Measurements from ENCODE around the gene SBDS. TPM values are rescaled to one million over a fixed set of nuclear protein-coding genes. Genes with fewer than 3 reads are reported as not detected.
"Not testable (repeated sequence)": the region's sequence is repeated elsewhere in the genome, so short reads cannot be mapped to it uniquely, and the experiment has no call there.

SBDS gene
- total RNA-seq, 1 donor, result 78.9 TPM

DNA sequence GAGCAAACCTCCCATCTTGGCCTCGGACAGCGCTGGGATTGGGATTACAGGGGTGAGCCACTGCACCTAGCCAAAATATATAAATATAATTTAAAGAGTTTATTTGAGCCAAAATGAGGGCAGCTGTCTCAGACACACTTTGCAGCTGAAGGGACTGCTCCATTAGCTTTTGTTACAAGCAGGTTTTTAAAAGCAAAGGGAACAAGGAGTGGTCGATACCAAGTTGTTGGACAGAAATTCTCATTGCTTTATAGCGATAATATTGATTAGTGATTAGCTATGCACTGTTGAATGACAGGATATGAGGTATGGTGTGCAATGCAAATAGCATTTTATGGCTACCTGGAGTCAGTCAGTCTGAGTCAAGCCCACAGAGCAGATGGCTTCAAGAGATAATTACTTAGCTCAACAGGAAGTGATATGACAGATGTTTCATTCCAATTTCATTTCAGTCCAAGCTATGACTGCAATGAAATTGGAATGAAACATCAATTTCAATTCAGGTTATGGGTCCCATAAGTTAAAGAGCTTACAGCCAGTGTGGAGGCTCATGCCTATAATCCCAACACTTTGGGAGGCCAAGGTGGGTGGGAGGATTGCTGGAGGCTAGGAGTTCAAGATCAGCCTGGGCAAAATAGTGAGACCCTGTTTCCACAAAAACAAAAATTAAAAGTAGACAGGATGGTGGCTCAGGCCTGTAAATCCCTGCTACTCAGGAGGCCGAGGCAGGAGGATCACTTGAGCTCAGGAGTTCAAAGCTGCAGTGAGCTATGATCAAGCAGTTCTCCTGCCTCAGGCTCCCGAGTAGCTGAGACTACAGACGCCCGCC is 24.4 kb upstream of the SBDS start:
- no peaks in the 10 kb centered on the region for H3K9me3 ChIP-seq (ENCODE audit: low read depth, low read length)
- H3K4me3 ChIP-seq (ENCODE audit: insufficient read depth, low read length), result no peak overlapping the region
- no peaks in the 10 kb centered on the region for H3K27me3 ChIP-seq (ENCODE audit: insufficient read depth, low read length)
- no peak overlapping the region for H2AFZ ChIP-seq (ENCODE audit: low read length)
- H3K79me2 ChIP-seq (ENCODE audit: insufficient read depth, low read length), result no peaks in the 10 kb centered on the region
- H3K4me1 ChIP-seq (ENCODE audit: insufficient read depth, low read length), result peaks cover 4% of the 10 kb centered on the region
- H4K20me1 ChIP-seq (ENCODE audit: insufficient read depth, low read length), result no peaks in the 10 kb centered on the region
- no peak overlapping the region for H3K4me2 ChIP-seq (ENCODE audit: insufficient read depth, low read length)
- DNase-seq (ENCODE audit: insufficient read length, low spot score, missing footprints), result no peak
- H3K36me3 ChIP-seq (ENCODE audit: insufficient read depth, low read length), result peaks cover 17% of the 10 kb centered on the region
- no peak overlapping the region for H3K27ac ChIP-seq (ENCODE audit: low read depth, low read length)
- TF ChIP-seq, protein P1, sequence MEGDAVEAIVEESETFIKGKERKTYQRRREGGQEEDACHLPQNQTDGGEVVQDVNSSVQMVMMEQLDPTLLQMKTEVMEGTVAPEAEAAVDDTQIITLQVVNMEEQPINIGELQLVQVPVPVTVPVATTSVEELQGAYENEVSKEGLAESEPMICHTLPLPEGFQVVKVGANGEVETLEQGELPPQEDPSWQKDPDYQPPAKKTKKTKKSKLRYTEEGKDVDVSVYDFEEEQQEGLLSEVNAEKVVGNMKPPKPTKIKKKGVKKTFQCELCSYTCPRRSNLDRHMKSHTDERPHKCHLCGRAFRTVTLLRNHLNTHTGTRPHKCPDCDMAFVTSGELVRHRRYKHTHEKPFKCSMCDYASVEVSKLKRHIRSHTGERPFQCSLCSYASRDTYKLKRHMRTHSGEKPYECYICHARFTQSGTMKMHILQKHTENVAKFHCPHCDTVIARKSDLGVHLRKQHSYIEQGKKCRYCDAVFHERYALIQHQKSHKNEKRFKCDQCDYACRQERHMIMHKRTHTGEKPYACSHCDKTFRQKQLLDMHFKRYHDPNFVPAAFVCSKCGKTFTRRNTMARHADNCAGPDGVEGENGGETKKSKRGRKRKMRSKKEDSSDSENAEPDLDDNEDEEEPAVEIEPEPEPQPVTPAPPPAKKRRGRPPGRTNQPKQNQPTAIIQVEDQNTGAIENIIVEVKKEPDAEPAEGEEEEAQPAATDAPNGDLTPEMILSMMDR (IDR thresholded peaks at IDR 0.05; ENCODE audit: extremely low read depth, low read depth, low read length), result no peak

DNA sequence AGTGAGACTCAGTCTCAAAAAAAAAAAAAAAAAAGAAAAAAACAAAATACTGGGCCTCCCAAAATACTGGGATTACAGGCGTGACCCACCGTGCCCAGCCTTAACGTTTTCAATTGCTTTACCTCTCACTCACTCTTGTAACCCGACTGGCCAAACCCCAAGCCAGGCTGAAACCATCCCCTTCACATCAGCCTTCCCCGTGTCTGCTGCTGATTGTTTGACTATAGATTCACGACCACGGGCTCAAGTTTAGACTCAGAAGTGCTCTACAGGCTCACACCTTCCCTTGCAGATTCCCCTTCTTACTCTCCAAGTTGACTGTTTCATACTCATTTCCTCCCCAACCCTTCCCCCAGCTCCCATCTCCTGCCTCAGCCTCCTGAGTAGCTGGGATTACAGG is 23.6 kb upstream of the SBDS start:
- DNase-seq (ENCODE audit: insufficient read length, low spot score, missing footprints), result no peak
- Histone ChIP-seq H3K4me2 (ENCODE audit: insufficient read depth, low read length) (no peak overlapping the region), H3K4me3 (ENCODE audit: insufficient read depth, low read length) (no peak overlapping the region), H3K9me3 (ENCODE audit: low read depth, low read length) (no peaks in the 10 kb centered on the region), H2AFZ (ENCODE audit: low read length) (no peak overlapping the region), H3K27me3 (ENCODE audit: insufficient read depth, low read length) (no peaks in the 10 kb centered on the region), H4K20me1 (ENCODE audit: insufficient read depth, low read length) (no peaks in the 10 kb centered on the region), H3K79me2 (ENCODE audit: insufficient read depth, low read length) (no peaks in the 10 kb centered on the region), H3K4me1 (ENCODE audit: insufficient read depth, low read length) (peaks cover 4% of the 10 kb centered on the region), H3K36me3 (ENCODE audit: insufficient read depth, low read length) (peaks cover 17% of the 10 kb centered on the region), H3K27ac (ENCODE audit: low read depth, low read length) (no peak overlapping the region)
- TF ChIP-seq, protein P1 (IDR thresholded peaks at IDR 0.05; ENCODE audit: extremely low read depth, low read depth, low read length), result no peak

DNA sequence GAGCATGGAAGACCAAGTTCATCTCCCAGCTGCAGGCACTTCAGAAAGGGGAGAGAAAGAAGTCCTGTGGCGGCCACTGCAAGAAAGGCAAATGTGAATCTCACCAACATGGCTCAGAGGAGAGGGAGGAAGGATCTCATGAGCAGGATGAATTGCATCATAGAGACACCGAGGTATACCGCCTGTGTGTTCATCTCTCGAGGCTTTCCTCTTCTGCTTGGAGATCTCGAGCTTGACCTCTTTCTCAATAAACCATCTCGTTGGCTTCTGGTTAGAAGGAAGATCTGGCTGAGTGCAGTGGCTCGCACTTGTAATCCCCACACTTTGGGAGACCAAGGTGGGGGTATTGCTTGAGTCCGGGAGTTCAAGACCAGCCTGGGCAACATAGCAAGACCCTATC is 22.6 kb upstream of the SBDS start:
- H3K9me3 ChIP-seq (ENCODE audit: low read depth, low read length); H2AFZ ChIP-seq (ENCODE audit: low read length); H3K4me1 ChIP-seq (ENCODE audit: insufficient read depth, low read length); DNase-seq (ENCODE audit: insufficient read length, low spot score, missing footprints); H3K79me2 ChIP-seq (ENCODE audit: insufficient read depth, low read length); H3K4me2 ChIP-seq (ENCODE audit: insufficient read depth, low read length); H3K27me3 ChIP-seq (ENCODE audit: insufficient read depth, low read length); H4K20me1 ChIP-seq (ENCODE audit: insufficient read depth, low read length); H3K27ac ChIP-seq (ENCODE audit: low read depth, low read length); H3K4me3 ChIP-seq (ENCODE audit: insufficient read depth, low read length): not testable (repeated sequence)
- H3K36me3 ChIP-seq (ENCODE audit: insufficient read depth, low read length), result peaks cover 21% of the 10 kb centered on the region

DNA sequence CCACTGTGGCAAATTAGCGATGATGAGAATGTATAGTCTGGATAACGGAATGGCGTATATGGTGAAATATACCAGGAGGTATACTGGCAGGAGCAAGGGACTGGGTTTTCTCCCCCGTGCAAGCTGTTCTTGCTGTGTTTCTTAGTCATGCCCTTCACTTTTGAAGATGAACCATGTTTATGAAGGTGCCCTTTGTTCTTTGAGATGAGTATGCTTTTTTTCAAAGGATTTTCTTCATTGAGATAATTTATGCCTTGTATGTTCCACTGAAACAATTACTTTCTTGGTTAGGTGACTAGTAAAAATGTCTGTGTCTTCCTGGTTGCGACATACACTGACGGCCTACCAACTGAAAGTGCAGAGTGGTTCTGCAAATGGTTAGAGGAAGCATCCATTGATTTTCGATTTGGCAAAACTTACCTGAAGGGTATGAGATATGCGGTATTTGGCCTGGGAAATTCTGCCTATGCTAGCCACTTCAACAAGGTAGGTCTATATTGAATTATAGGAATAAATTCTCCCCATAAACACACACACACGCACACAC is 18.8 kb upstream of the SBDS start:
- not testable (repeated sequence) for DNase-seq (ENCODE audit: insufficient read length, low spot score, missing footprints); H3K79me2 ChIP-seq (ENCODE audit: insufficient read depth, low read length); H3K4me1 ChIP-seq (ENCODE audit: insufficient read depth, low read length); H3K27ac ChIP-seq (ENCODE audit: low read depth, low read length); H3K27me3 ChIP-seq (ENCODE audit: insufficient read depth, low read length); H4K20me1 ChIP-seq (ENCODE audit: insufficient read depth, low read length); H3K4me3 ChIP-seq (ENCODE audit: insufficient read depth, low read length); H3K9me3 ChIP-seq (ENCODE audit: low read depth, low read length); H2AFZ ChIP-seq (ENCODE audit: low read length); H3K4me2 ChIP-seq (ENCODE audit: insufficient read depth, low read length)
- peaks cover 10% of the 10 kb centered on the region for H3K36me3 ChIP-seq (ENCODE audit: insufficient read depth, low read length)

DNA sequence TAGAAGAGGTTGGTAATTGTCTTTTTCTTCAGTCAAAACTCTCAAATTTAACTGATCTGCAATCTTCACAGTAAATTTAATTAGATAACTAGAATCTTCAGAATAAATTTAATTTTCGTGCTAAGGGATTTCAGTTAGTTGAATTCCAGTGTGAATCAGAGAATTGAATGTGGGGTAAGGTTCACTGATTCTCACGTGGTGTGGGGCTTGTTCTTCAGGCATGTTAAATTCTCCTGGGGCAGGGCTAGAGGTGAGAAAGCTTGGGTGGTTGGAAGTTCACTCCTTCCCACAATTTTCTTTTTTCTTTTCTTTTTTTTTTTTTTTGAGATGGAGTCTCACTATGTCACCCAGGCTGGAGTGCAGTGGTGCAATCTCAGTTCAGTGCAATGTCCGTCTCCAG is 14.3 kb upstream of the SBDS start:
- H3K79me2 ChIP-seq (ENCODE audit: insufficient read depth, low read length); H2AFZ ChIP-seq (ENCODE audit: low read length); H3K4me3 ChIP-seq (ENCODE audit: insufficient read depth, low read length); H3K4me1 ChIP-seq (ENCODE audit: insufficient read depth, low read length); DNase-seq (ENCODE audit: insufficient read length, low spot score, missing footprints); H4K20me1 ChIP-seq (ENCODE audit: insufficient read depth, low read length); H3K4me2 ChIP-seq (ENCODE audit: insufficient read depth, low read length); H3K27me3 ChIP-seq (ENCODE audit: insufficient read depth, low read length); H3K9me3 ChIP-seq (ENCODE audit: low read depth, low read length); H3K27ac ChIP-seq (ENCODE audit: low read depth, low read length): not testable (repeated sequence)
- H3K36me3 ChIP-seq (ENCODE audit: insufficient read depth, low read length), result peaks cover 17% of the 10 kb centered on the region

Data from osteoblast (primary cell).